MCF 10A (cell line): Measurements from ENCODE around the gene COX6B2. TPM values are rescaled to one million over a fixed set of nuclear protein-coding genes. Genes with fewer than 3 reads are reported as not detected.
A peak's percentile ranks its signal among the peaks of the same experiment; 100 is the strongest.

Source experiments
- BruUV-seq: library from RNA; stranded (reverse); fragments of 400-500 nt; replicated peaks from 2 replicates; lab custom pipeline; 2021; lab: Mats Ljungman, UMichigan
- CTCF ChIA-PET: fragments of 300-600 bp; sonication (Branson Sonifier 250); formaldehyde crosslinking; extraction: SDS; loops from one replicate; lab custom pipeline; 2021; ENCODE audit warnings: antibody characterized with exemption, inconsistent platforms; lab: Yijun Ruan, JAX
- POLR2A ChIA-PET: fragments of 300-600, 350-650 bp; sonication (Branson Sonifier 250); formaldehyde crosslinking; extraction: SDS; loops from one replicate; lab custom pipeline; 2020; ENCODE audit warnings: antibody characterized with exemption, inconsistent platforms; lab: Yijun Ruan, JAX
- DNase-seq: peaks from one replicate; pipeline ENCODE4 v3.0.0-alpha.2; 2018; ENCODE audit not compliant: unreplicated experiment
- H3K27ac Mint-ChIP-seq: one replicate; pipeline ENCODE4 v1.8.0; 2022; ENCODE audit warnings: mild to moderate bottlenecking, low read depth, mixed read lengths; ENCODE audit not compliant: unreplicated experiment
- H3K27me3 Mint-ChIP-seq: one replicate; pipeline ENCODE4 v1.8.0; 2022; ENCODE audit warnings: mixed read lengths; ENCODE audit not compliant: insufficient read depth, unreplicated experiment
- H3K36me3 Mint-ChIP-seq: one replicate; pipeline ENCODE4 v1.8.0; 2022; ENCODE audit warnings: mild to moderate bottlenecking, moderate library complexity, mixed read lengths; ENCODE audit not compliant: insufficient read depth, unreplicated experiment
- H3K4me1 Mint-ChIP-seq: one replicate; pipeline ENCODE4 v1.8.0; 2022; ENCODE audit warnings: mixed read lengths; ENCODE audit not compliant: insufficient read depth, unreplicated experiment
- H3K4me3 Mint-ChIP-seq: one replicate; pipeline ENCODE4 v1.8.0; 2022; ENCODE audit warnings: mild to moderate bottlenecking, moderate library complexity, mixed read lengths; ENCODE audit not compliant: unreplicated experiment
- H3K9me3 Mint-ChIP-seq: one replicate; pipeline ENCODE4 v1.8.0; 2022; ENCODE audit warnings: mixed read lengths; ENCODE audit not compliant: unreplicated experiment
- intact Hi-C: fragments of 100-400 bp; cut with micrococcal nuclease; formaldehyde crosslinking; loops from 2 replicates; pipeline ENCODE4 v1.14.1; 2022
- total RNA-seq: library from RNA; stranded (reverse); gene quantifications from 2 replicates; pipeline ENCODE4 v1.2.3, GENCODE V29; 2022
- TF ChIP-seq, protein P1 (sequence below): fragments of 200-600 bp; IDR thresholded peaks from one replicate; pipeline ENCODE4 v1.8.0; 2022; ENCODE audit warnings: antibody characterized with exemption, mild to moderate bottlenecking; ENCODE audit not compliant: unreplicated experiment

COX6B2 gene
- total RNA-seq, 1 experiment from 2014 or later = 0.33 TPM

DNA sequence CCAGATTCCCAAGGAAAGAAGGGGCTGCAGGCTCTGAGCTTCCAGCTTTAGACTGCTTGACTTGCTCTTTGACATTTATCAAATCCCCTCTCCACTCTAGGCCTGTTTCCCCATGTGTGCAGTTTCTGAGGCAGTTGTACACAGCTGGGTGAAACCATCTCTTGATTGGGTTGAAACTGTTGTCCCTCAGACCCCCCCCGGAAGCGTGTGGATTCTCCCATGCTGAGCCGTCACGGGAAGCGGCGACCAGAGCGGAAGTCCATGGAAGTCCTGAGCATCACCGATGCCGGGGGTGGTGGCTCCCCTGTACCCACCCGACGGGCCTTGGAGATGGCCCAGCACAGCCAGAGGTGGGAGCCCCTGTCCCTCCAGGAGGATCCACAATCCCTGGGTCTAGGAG is 51.0 kb downstream of the COX6B2 start:
- intact Hi-C loops = loop anchor here (2.0 kb wide), 1 partner anchor 35 kb away; the partner anchor contains the start of gene KMT5C
- no peak for DNase-seq
- H3K4me3 Mint-ChIP-seq = no peak overlapping the region
- ChIA-PET POLR2A (interaction anchor here (0.7 to 3.0 kb wide), 6 partner anchors 24 to 115 kb away, joined by 3 to 23 read pairs (median 4); partner anchors contain the start of gene KMT5C), CTCF (interaction anchor here (0.6 to 4.2 kb wide), 18 partner anchors 9 to 799 kb away, joined by 3 to 58 read pairs (median 8); partner anchors contain the start of genes KMT5C, TMEM150B and TMEM238)
- no TSS peak for BruUV-seq
- H3K27ac Mint-ChIP-seq = no peak overlapping the region
- no peaks in the 10 kb centered on the region for H3K9me3 Mint-ChIP-seq
- H3K27me3 Mint-ChIP-seq = no peaks in the 10 kb centered on the region
- TF ChIP-seq, protein P1, sequence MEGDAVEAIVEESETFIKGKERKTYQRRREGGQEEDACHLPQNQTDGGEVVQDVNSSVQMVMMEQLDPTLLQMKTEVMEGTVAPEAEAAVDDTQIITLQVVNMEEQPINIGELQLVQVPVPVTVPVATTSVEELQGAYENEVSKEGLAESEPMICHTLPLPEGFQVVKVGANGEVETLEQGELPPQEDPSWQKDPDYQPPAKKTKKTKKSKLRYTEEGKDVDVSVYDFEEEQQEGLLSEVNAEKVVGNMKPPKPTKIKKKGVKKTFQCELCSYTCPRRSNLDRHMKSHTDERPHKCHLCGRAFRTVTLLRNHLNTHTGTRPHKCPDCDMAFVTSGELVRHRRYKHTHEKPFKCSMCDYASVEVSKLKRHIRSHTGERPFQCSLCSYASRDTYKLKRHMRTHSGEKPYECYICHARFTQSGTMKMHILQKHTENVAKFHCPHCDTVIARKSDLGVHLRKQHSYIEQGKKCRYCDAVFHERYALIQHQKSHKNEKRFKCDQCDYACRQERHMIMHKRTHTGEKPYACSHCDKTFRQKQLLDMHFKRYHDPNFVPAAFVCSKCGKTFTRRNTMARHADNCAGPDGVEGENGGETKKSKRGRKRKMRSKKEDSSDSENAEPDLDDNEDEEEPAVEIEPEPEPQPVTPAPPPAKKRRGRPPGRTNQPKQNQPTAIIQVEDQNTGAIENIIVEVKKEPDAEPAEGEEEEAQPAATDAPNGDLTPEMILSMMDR = no peak
- H3K36me3 Mint-ChIP-seq = no peaks in the 10 kb centered on the region
- H3K4me1 Mint-ChIP-seq = no peaks in the 10 kb centered on the region

GRCh38 chr19:55302318-55302703 is 52.2 kb downstream of the COX6B2 start:
- H3K27ac Mint-ChIP-seq = no peak overlapping the region
- intact Hi-C loops = loop anchor here (2.0 kb wide), 1 partner anchor 36 kb away; the partner anchor contains the start of gene KMT5C
- POLR2A ChIA-PET = interaction anchor here (0.7 to 3.0 kb wide), 12 partner anchors 11 to 82 kb away, joined by 3 to 23 read pairs (median 3); partner anchors contain the start of genes KMT5C and TMEM238
- H3K36me3 Mint-ChIP-seq = no peaks in the 10 kb centered on the region
- CTCF ChIA-PET = interaction anchor here (0.6 to 4.2 kb wide), 25 partner anchors 10 to 201 kb away, joined by 3 to 58 read pairs (median 8); partner anchors contain the start of genes KMT5C, TMEM150B and TMEM238
- no TSS peak for BruUV-seq
- H3K9me3 Mint-ChIP-seq = no peaks in the 10 kb centered on the region
- H3K4me1 Mint-ChIP-seq = no peaks in the 10 kb centered on the region
- peak overlapping the region; percentile 58 for H3K4me3 Mint-ChIP-seq
- TF ChIP-seq, protein P1 = no peak
- H3K27me3 Mint-ChIP-seq = no peaks in the 10 kb centered on the region
- no peak for DNase-seq

DNA sequence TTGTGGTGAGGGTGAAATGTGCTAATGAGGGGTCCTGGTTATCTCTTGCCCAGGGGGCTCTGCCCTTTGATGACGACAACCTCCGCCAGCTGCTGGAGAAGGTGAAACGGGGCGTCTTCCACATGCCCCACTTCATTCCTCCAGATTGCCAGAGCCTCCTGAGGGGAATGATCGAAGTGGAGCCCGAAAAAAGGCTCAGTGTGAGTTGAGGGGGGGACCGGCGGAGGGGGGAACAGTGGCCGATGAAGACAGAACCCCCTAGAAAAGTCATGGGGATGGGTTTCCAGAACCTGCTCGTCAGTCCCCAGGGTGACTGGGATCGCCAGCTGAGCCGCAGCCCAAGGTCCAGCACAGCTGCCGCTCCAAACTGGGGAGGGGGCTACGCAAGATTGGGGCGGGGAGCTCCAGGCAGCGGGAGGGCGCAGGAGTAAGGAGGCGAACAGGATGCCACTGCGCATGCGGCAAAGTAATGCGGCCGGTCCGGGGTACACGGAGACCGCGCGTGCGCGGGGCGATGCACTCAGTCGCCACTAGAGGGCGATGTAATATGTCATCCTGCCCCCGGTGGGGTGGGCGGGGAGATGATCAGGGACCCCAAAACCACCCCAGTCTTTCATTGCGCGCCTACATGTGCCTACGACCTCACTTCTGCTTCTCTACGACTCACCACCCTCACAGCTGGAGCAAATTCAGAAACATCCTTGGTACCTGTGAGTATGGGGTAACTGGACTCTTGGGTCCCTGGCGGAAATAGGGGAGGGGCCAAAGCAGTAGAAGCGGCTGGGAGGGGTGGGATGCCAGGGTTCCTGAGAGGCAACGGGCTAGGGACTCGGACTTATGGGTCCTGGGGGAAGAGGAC is 52.8 kb downstream of the COX6B2 start:
- Mint-ChIP-seq H3K4me1 (no peaks in the 10 kb centered on the region), H3K9me3 (no peaks in the 10 kb centered on the region), H3K4me3 (peak overlapping the region; percentile 58), H3K36me3 (no peaks in the 10 kb centered on the region), H3K27me3 (no peaks in the 10 kb centered on the region), H3K27ac (no peak overlapping the region)
- intact Hi-C loops = loop anchor here (2.0 kb wide), 1 partner anchor 37 kb away; the partner anchor contains the start of gene KMT5C
- ChIA-PET CTCF (interaction anchor here (0.6 to 4.2 kb wide), 50 partner anchors 8 to 487 kb away, joined by 3 to 58 read pairs (median 5); partner anchors contain the start of genes KMT5C, PPP6R1, TMEM150B and TMEM238), POLR2A (interaction anchor here (0.7 to 3.0 kb wide), 12 partner anchors 10 to 86 kb away, joined by 3 to 23 read pairs (median 4); partner anchors contain the start of genes KMT5C, PPP6R1 and TMEM238)
- TF ChIP-seq, protein P1 = peak; percentile 96
- peak; percentile 81 for DNase-seq
- BruUV-seq = no TSS peak
